Dendritic cell treated with granulocyte-macrophage colony-stimulating factor and Interleukin-4, amounts not matched to agents 40 ng/mL and 50 ng/mL, for 4 days (primary cell): ENCODE results near the gene CCDC77.

Experiments
- H3K27ac Mint-ChIP-seq: one replicate; pipeline ENCODE4 v1.8.0; 2022; ENCODE audit warnings: mild to moderate bottlenecking, mixed read lengths
- H3K27me3 Mint-ChIP-seq: one replicate; pipeline ENCODE4 v1.8.0; 2022; ENCODE audit warnings: mild to moderate bottlenecking, mixed read lengths
- H3K36me3 Mint-ChIP-seq: one replicate; pipeline ENCODE4 v1.8.0; 2022; ENCODE audit warnings: low read depth, mixed read lengths
- H3K4me1 Mint-ChIP-seq: one replicate; pipeline ENCODE4 v1.8.0; 2022; ENCODE audit warnings: low read depth, mixed read lengths
- H3K4me3 Mint-ChIP-seq: one replicate; pipeline ENCODE4 v1.8.0; 2022; ENCODE audit warnings: mild to moderate bottlenecking, moderate library complexity, mixed read lengths
- H3K9me3 Mint-ChIP-seq: one replicate; pipeline ENCODE4 v1.8.0; 2022; ENCODE audit warnings: mixed read lengths
- intact Hi-C: fragments of 100-400 bp; cut with micrococcal nuclease; formaldehyde crosslinking; loops from one replicate; pipeline ENCODE4 v1.15.0; 2022

CCDC77 gene

DNA sequence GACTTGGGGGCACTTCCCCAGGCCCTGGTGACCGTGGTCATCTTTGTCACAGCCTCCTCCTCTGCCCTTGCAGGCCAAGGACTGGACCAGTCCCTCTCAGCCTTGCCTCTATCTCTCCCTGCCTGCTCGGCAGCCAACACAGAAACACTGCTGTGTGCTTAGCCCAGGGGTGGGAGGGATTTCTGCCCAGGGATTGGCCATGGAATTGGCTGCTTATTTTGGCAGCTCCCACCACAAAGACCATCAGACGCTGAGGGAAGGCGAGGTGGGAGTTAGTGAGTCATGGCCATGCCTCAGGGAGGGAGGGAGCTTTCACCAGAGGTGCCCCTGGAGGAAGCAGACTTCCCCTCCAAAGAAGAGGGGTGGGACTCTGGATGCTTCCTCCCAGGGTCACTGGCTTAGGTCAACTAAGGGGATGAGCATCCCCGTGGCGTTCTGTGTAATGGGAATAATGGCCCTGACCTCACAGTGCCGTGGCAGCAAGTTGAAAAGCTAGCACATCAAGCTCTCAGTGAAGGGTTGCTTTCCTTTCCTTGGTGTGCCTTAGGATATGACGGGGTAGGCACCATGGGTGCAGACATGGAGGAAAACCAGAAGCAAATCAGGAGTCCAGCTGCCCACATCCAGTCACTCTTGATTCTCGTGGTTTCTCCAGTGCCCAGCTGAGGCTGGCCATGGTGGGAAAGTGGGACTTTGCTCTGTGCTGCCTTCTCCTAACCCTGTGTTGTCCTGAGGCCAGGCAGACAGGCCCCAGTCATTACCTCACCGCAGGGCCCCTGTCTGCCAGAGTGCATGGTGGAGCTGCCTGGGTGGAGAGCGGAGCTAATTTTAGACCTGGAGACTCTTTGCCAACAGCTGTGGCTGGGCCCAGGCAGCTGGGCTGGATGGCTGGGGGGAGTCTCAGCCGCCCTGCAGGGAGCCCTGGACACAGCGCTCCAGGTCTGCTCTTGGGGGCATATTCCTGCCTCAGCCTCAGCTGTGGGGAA lies 79.7 kb downstream of the CCDC77 start:
- intact Hi-C loops = no loop called here
- peaks cover 22% of the 10 kb centered on the region for H3K27me3 Mint-ChIP-seq

DNA sequence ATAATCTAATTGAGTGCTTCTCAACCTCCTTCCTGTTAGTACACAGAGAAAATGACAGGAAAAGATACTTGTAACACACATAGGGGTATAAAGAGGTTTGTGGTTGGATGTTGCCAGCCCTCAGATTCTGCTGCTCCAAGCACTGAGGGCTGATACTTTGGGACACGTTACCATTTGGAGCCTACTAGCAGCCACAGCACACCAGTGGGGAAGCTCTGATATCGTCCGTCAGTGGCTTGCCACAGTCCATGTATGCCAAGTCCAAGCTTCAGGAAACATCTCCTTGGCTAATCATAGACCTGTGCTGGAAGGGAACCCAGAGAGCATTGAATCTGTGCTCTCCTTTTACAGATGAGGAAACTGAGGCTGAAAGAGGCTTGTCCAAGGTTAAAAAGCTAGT lies 80.6 kb downstream of the CCDC77 start:
- no peaks in the 10 kb centered on the region for H3K36me3 Mint-ChIP-seq
- intact Hi-C loops = no loop called here
- no peaks in the 10 kb centered on the region for H3K9me3 Mint-ChIP-seq
- no peak overlapping the region for H3K4me3 Mint-ChIP-seq
- H3K27ac Mint-ChIP-seq = no peak overlapping the region
- H3K27me3 Mint-ChIP-seq = peaks cover 19% of the 10 kb centered on the region
- H3K4me1 Mint-ChIP-seq = no peaks in the 10 kb centered on the region

More for the DNA sequence above, 79.7 kb downstream of the CCDC77 start:
- Mint-ChIP-seq H3K9me3 (no peaks in the 10 kb centered on the region), H3K36me3 (no peaks in the 10 kb centered on the region), H3K4me3 (no peak overlapping the region), H3K4me1 (no peaks in the 10 kb centered on the region), H3K27ac (no peak overlapping the region)

GRCh38 chr12:484096-484495 lies 82.7 kb downstream of the CCDC77 start:
- no peak overlapping the region for H3K27ac Mint-ChIP-seq
- intact Hi-C loops = no loop called here

DNA sequence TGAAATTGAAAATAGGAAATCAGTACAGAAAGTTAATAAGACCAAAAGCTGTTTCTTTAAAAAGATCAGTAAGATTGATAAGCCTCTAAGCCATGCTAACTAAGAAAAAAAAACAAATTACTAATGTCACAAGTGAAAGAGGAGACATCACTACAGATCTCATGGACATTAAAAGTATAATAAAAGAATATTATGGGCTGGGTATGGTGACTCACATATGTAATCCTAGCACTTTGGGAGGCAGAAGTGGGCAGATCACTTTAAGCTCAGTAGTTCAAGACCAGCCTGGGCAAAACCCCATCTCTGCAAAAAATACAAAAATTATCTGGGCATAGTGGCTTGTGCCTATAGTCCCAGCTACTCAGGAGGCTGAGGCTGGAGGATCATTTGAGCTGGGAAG lies 88.8 kb downstream of the CCDC77 start:
- Mint-ChIP-seq H3K36me3 (no peaks in the 10 kb centered on the region), H3K27ac (no peak overlapping the region), H3K4me3 (no peak overlapping the region), H3K9me3 (no peaks in the 10 kb centered on the region), H3K4me1 (no peaks in the 10 kb centered on the region), H3K27me3 (peaks cover 10% of the 10 kb centered on the region)
- intact Hi-C loops = no loop called here

More at GRCh38 chr12:484096-484495, 82.7 kb downstream of the CCDC77 start:
- peaks cover 23% of the 10 kb centered on the region for H3K27me3 Mint-ChIP-seq
- no peak overlapping the region for H3K4me3 Mint-ChIP-seq
- no peaks in the 10 kb centered on the region for H3K4me1 Mint-ChIP-seq
- no peaks in the 10 kb centered on the region for H3K36me3 Mint-ChIP-seq
- no peaks in the 10 kb centered on the region for H3K9me3 Mint-ChIP-seq
